A673 (cell line): ENCODE results near the gene CYB561D2.

ENCODE experiments used
- CTCF ChIP-seq: fragments of 300-800, 200-600 bp; sonication (generic); conservative IDR thresholded peaks from 2 replicates; pipeline ENCODE4 v1.5.1; 2017; ENCODE audit warnings: low read depth, mild to moderate bottlenecking, antibody characterized with exemption, low read length, moderate library complexity, mixed read lengths
- EZH2 ChIP-seq: fragments of 200-600 bp; sonication (generic); IDR thresholded peaks from 2 replicates; pipeline ENCODE4 v1.6.1; 2017; ENCODE audit warnings: borderline replicate concordance, low read depth, mild to moderate bottlenecking, mixed read lengths, antibody characterized with exemption, low read length; ENCODE audit not compliant: poor library complexity, severe bottlenecking

- TF ChIP-seq CTCF: no peak
- no peak for TF ChIP-seq EZH2
Measured at GRCh38 chr3:50316657-50317242, 33.9 kb upstream of the CYB561D2 start.
